ENCODE measurements around the gene JPH4. TPM values are rescaled to one million over a fixed set of nuclear protein-coding genes. Genes with fewer than 3 reads are reported as not detected.

JPH4 gene
- total and polyA plus RNA-seq, 2 donors (not counting 1 experiment from before 2014, with no cell fraction given) = not detected

- H3K9me3 Mint-ChIP-seq (ENCODE audit: insufficient read depth) = no peaks in the 10 kb centered on the region
- no peaks in the 10 kb centered on the region for H3K36me3 ChIP-seq (replicated peaks in 1 of 2; ENCODE audit: control extremely low read depth in 1 of 2, control insufficient read depth in 1 of 2, extremely low read depth in 1 of 2, insufficient read depth in 2 of 2, low read length in 1 of 2)
- no peaks in the 10 kb centered on the region for H3K4me1 Mint-ChIP-seq
- H3K4me1 ChIP-seq (ENCODE audit: control insufficient read depth in 2 of 2, insufficient read depth in 2 of 2, low read length in 2 of 2) = no peaks in the 10 kb centered on the region
- no peak overlapping the region for H3K27ac Mint-ChIP-seq
- intact Hi-C loops (cut with micrococcal nuclease) = no loop called here
- ChIA-PET CTCF (no interaction called here), POLR2A (no interaction called here)
- H2AFZ ChIP-seq (ENCODE audit: insufficient read depth, low read depth, low read length, poor library complexity, severe bottlenecking) = no peak overlapping the region
- H3K27me3 Mint-ChIP-seq = peaks cover 10% of the 10 kb centered on the region
- no peak overlapping the region for H3K4me3 Mint-ChIP-seq
- WGBS (ENCODE audit: insufficient coverage) = no CpG with 5 or more reads among the region's 2 CpGs
- H3K27ac ChIP-seq (ENCODE audit: low read length in 2 of 2) = no peak overlapping the region
- peaks cover 0 to 5% (median 1%) of the 10 kb centered on the region in 3 donors for H3K9me3 ChIP-seq (ENCODE audit: control extremely low read depth in 1 of 3, control insufficient read depth in 2 of 3, insufficient read depth in 1 of 3, low read length in 2 of 3)
- no peaks in the 10 kb centered on the region for H3K79me2 ChIP-seq (ENCODE audit: control insufficient read depth, insufficient read depth, low read length)
- H3K9ac ChIP-seq (ENCODE audit: low read length) = no peak overlapping the region
- no peak overlapping the region for H3K4me2 ChIP-seq (replicated peaks; ENCODE audit: low read depth, low read length, poor library complexity, severe bottlenecking)
- no peak for DNase-seq
- TF ChIP-seq CTCF (IDR thresholded peaks at IDR 0.05) (no peak), EZH2 (IDR thresholded peaks at IDR 0.05; ENCODE audit: borderline replicate concordance, insufficient read depth, low read depth, low read length, poor library complexity, severe bottlenecking) (no peak)
- no peaks in the 10 kb centered on the region for H4K20me1 ChIP-seq (ENCODE audit: control insufficient read depth, insufficient read depth, low read length, poor library complexity, severe bottlenecking)
- H3K27me3 ChIP-seq (replicated peaks in 1 of 4; ENCODE audit: control extremely low read depth in 1 of 4, control insufficient read depth in 3 of 4, insufficient read depth in 4 of 4, low read length in 3 of 4) = peaks cover 0 to 5% (median 0%) of the 10 kb centered on the region in 4 experiments
- no peak for ATAC-seq (ENCODE audit: low read depth)
- H3K4me3 ChIP-seq (ENCODE audit: control extremely low read depth in 1 of 5, extremely low read depth in 1 of 5, insufficient read depth in 1 of 5, low read depth in 2 of 5, low read length in 4 of 5) = no peak overlapping the region
Observed at GRCh38 chr14:23604148-23604547, 25.6 kb upstream of the JPH4 start.

- H3K27ac Mint-ChIP-seq = no peak overlapping the region
- no peak overlapping the region for H3K9ac ChIP-seq (ENCODE audit: low read length)
- CTCF ChIA-PET = interaction anchor here (1.0 kb wide), 1 partner anchor 15 kb away, joined by 4 read pairs; no protein-coding TSS in a partner anchor
- H3K4me1 ChIP-seq (ENCODE audit: control insufficient read depth in 2 of 2, insufficient read depth in 2 of 2, low read length in 2 of 2) = no peaks in the 10 kb centered on the region
- H3K4me2 ChIP-seq (replicated peaks; ENCODE audit: low read depth, low read length, poor library complexity, severe bottlenecking) = no peak overlapping the region
- POLR2A ChIA-PET = no interaction called here
- intact Hi-C loops (cut with micrococcal nuclease) = no loop called here
- H3K27ac ChIP-seq (ENCODE audit: low read length in 2 of 2) = no peak overlapping the region
- H3K4me1 Mint-ChIP-seq = no peaks in the 10 kb centered on the region
- H3K4me3 Mint-ChIP-seq = no peak overlapping the region
- peaks cover 0 to 5% (median 0%) of the 10 kb centered on the region in 4 experiments for H3K27me3 ChIP-seq (replicated peaks in 1 of 4; ENCODE audit: control extremely low read depth in 1 of 4, control insufficient read depth in 3 of 4, insufficient read depth in 4 of 4, low read length in 3 of 4)
- ATAC-seq (ENCODE audit: low read depth) (no peak), DNase-seq (no peak)
- TF ChIP-seq EZH2 (IDR thresholded peaks at IDR 0.05; ENCODE audit: borderline replicate concordance, insufficient read depth, low read depth, low read length, poor library complexity, severe bottlenecking) (no peak), CTCF (IDR thresholded peaks at IDR 0.05) (no peak)
- H3K9me3 Mint-ChIP-seq (ENCODE audit: insufficient read depth) = no peaks in the 10 kb centered on the region
- no peaks in the 10 kb centered on the region for H3K36me3 ChIP-seq (replicated peaks in 1 of 2; ENCODE audit: control extremely low read depth in 1 of 2, control insufficient read depth in 1 of 2, extremely low read depth in 1 of 2, insufficient read depth in 2 of 2, low read length in 1 of 2)
- peaks cover 0 to 8% (median 1%) of the 10 kb centered on the region in 3 donors for H3K9me3 ChIP-seq (ENCODE audit: control extremely low read depth in 1 of 3, control insufficient read depth in 2 of 3, insufficient read depth in 1 of 3, low read length in 2 of 3)
- H3K27me3 Mint-ChIP-seq = peaks cover 10% of the 10 kb centered on the region
- H4K20me1 ChIP-seq (ENCODE audit: control insufficient read depth, insufficient read depth, low read length, poor library complexity, severe bottlenecking) = no peaks in the 10 kb centered on the region
- 79% methylated on average over 2 of the region's 2 CpGs for WGBS (ENCODE audit: insufficient coverage)
- H3K4me3 ChIP-seq (ENCODE audit: control extremely low read depth in 1 of 5, extremely low read depth in 1 of 5, insufficient read depth in 1 of 5, low read depth in 2 of 5, low read length in 4 of 5) = no peak overlapping the region
- H3K79me2 ChIP-seq (ENCODE audit: control insufficient read depth, insufficient read depth, low read length) = no peaks in the 10 kb centered on the region
- no peak overlapping the region for H2AFZ ChIP-seq (ENCODE audit: insufficient read depth, low read depth, low read length, poor library complexity, severe bottlenecking)
Observed at GRCh38 chr14:23603103-23603502, 24.5 kb upstream of the JPH4 start.
